Endothelial cell of umbilical vein (primary cell): ENCODE results near the gene RTN1. TPM values are rescaled to one million over a fixed set of nuclear protein-coding genes. Genes with fewer than 3 reads are reported as not detected.

Experiments
- Bru-seq: library from RNA; stranded (reverse); fragments of 400-500 nt; gene quantifications from one replicate; lab custom pipeline; 2021; lab: Mats Ljungman, UMichigan
- BruChase-seq, 2 experiments: library from RNA; stranded (reverse); fragments of 400-500 nt; gene quantifications; one replicate each; lab custom pipeline; 2021; lab: Mats Ljungman, UMichigan
- BruUV-seq: library from RNA; stranded (reverse); fragments of 400-500 nt; replicated peaks from 2 replicates; lab custom pipeline; 2021; lab: Mats Ljungman, UMichigan
- CTCF ChIA-PET: fragments of 300-600, 350-600 bp; sonication (Branson Sonifier 250); formaldehyde crosslinking; loops from one replicate; lab custom pipeline; 2021; ENCODE audit warnings: antibody characterized with exemption, inconsistent platforms; lab: Charles Lee
- POLR2A ChIA-PET: fragments of 300-600, 350-600 bp; sonication (Branson Sonifier 250); formaldehyde crosslinking; loops from one replicate; lab custom pipeline; 2021; ENCODE audit warnings: antibody characterized with exemption, inconsistent platforms; lab: Charles Lee
- DNase-seq: peaks from one replicate; pipeline ENCODE4 v3.0.0-alpha.2; 2011; ENCODE audit warnings: low read depth, low spot score
- FAIRE-seq: peaks from 2 replicates; lab custom pipeline; 2011; peaks lifted over from hg19 to GRCh38; lab: Jason Lieb, UNC
- H2AFZ ChIP-seq: 2 replicates; pipeline ENCODE4 v1.6.0; 2012; ENCODE audit warnings: low read depth, low read length, control low read depth, inconsistent platforms
- H3K27ac ChIP-seq: 2 replicates; pipeline ENCODE4 v1.5.1; 2011; ENCODE audit warnings: low read depth, mild to moderate bottlenecking, control low read depth, low read length, moderate library complexity; ENCODE audit not compliant: insufficient read depth
- H3K27me3 ChIP-seq, 2 experiments: 2 replicates each; pipeline versions ENCODE4 v1.6.0 to v1.6.1; 2011; ENCODE audit warnings: low read length in 2 of 2, mixed read lengths in 1 of 2; ENCODE audit not compliant: control insufficient read depth in 2 of 2, insufficient read depth in 2 of 2
- H3K36me3 ChIP-seq, 2 experiments: 2 replicates in 1 of 2; 3 replicates in 1 of 2; pipeline ENCODE4 v1.5.1; 2011; ENCODE audit warnings: low read length in 2 of 2, mild to moderate bottlenecking in 1 of 2, moderate library complexity in 1 of 2; ENCODE audit not compliant: control insufficient read depth in 2 of 2, insufficient read depth in 2 of 2; ENCODE audit errors: extremely low read depth in 1 of 2
- H3K4me1 ChIP-seq: 3 replicates; pipeline ENCODE4 v1.5.1; 2011; ENCODE audit warnings: mild to moderate bottlenecking, low read length; ENCODE audit not compliant: control insufficient read depth, insufficient read depth; ENCODE audit errors: extremely low read depth
- H3K4me2 ChIP-seq: 2 replicates; pipeline ENCODE4 v1.6.1; 2011; ENCODE audit warnings: low read length, control low read depth, mixed read lengths; ENCODE audit not compliant: insufficient read depth
- H3K4me3 ChIP-seq, 3 experiments: fragments of 200-600 bp in 1 of 3; sonication (generic), shearing (Covaris generic) in 1 of 3; replicated peaks in 1 of 3; 2 replicates each; pipeline ENCODE4 v1.5.1; 2011 to 2016; ENCODE audit warnings: control low read depth in 3 of 3, low read length in 3 of 3, mild to moderate bottlenecking in 2 of 3, inconsistent platforms in 1 of 3, low read depth in 1 of 3, moderate library complexity in 1 of 3; ENCODE audit not compliant: insufficient read depth in 1 of 3
- H3K79me2 ChIP-seq: 2 replicates; pipeline ENCODE4 v1.6.0; 2012; ENCODE audit warnings: low read length, inconsistent platforms; ENCODE audit not compliant: control insufficient read depth, insufficient read depth
- H3K9ac ChIP-seq: replicated peaks from 2 replicates; pipeline ENCODE3; 2011; ENCODE audit warnings: low read length, control low read depth; ENCODE audit not compliant: insufficient read depth; ENCODE audit errors: extremely low read depth
- H3K9me1 ChIP-seq: replicated peaks from 3 replicates; pipeline ENCODE4 v1.6.0; 2011; ENCODE audit warnings: mild to moderate bottlenecking, low read length; ENCODE audit not compliant: control insufficient read depth, insufficient read depth; ENCODE audit errors: extremely low read depth
- H3K9me3 ChIP-seq: replicated peaks from 2 replicates; pipeline ENCODE4 v1.5.1; 2012; ENCODE audit warnings: low read length, inconsistent platforms; ENCODE audit not compliant: control insufficient read depth, insufficient read depth
- H4K20me1 ChIP-seq: replicated peaks from 2 replicates; pipeline ENCODE3; 2011; ENCODE audit warnings: mild to moderate bottlenecking, low read length; ENCODE audit not compliant: control insufficient read depth, insufficient read depth; ENCODE audit errors: extremely low read depth
- EZH2 ChIP-seq: IDR thresholded peaks from 2 replicates; pipeline ENCODE4 v1.6.1; 2012; ENCODE audit warnings: borderline replicate concordance, low read depth, mild to moderate bottlenecking, moderate library complexity, low read length, inconsistent platforms; ENCODE audit not compliant: severe bottlenecking
- FOS ChIP-seq: IDR thresholded peaks from 2 replicates; pipeline ENCODE4 v1.6.1; 2011; ENCODE audit warnings: mild to moderate bottlenecking, low read length, moderate library complexity, borderline replicate concordance; ENCODE audit not compliant: insufficient read depth
- GATA2 ChIP-seq: IDR thresholded peaks from 2 replicates; pipeline ENCODE4 v1.7.0; 2011; ENCODE audit warnings: low read depth, mild to moderate bottlenecking, moderate library complexity, mixed read lengths, low read length; ENCODE audit not compliant: insufficient read length, insufficient read depth
- JUN ChIP-seq: IDR thresholded peaks from 2 replicates; pipeline ENCODE4 v1.6.1; 2011; ENCODE audit warnings: borderline replicate concordance, low read depth; ENCODE audit not compliant: insufficient read length, insufficient read depth
- MYC ChIP-seq: IDR thresholded peaks from one replicate; pipeline ENCODE4 v1.6.1; 2011; ENCODE audit warnings: mild to moderate bottlenecking, low read depth, low read length
- POLR2A ChIP-seq: IDR thresholded peaks from 2 replicates; pipeline ENCODE4 v1.6.1; 2012; ENCODE audit warnings: low read depth, mild to moderate bottlenecking, control low read depth, low read length
- POLR2AphosphoS5 ChIP-seq: IDR thresholded peaks from 2 replicates; pipeline ENCODE4 v1.6.1; 2012; ENCODE audit warnings: low read depth, mild to moderate bottlenecking, control low read depth, low read length, moderate library complexity; ENCODE audit not compliant: insufficient read depth
- dilution Hi-C: fragments of 300-500 bp; cut with MboI; formaldehyde crosslinking; loops from one replicate; pipeline ENCODE4 v1.15.0; 2019; ENCODE audit warnings: low sequenced_read_pairs; ENCODE audit not compliant: extremely low pct_ligation_motif_present
- intact Hi-C: fragments of 100-400 bp; cut with micrococcal nuclease; formaldehyde crosslinking; loops from one replicate; pipeline ENCODE4 v1.10.0; 2022
- long read RNA-seq: library from polyadenylated mRNA; stranded (forward); transcript quantifications from one replicate; pipeline ENCODE4 v2.0.0, GENCODE V29; 2021
- polyA minus RNA-seq, 3 experiments: library from RNA; depleted of rRNA, polyadenylated mRNA; stranded (reverse); fragments of >200 nt; gene quantifications; 1 replicate in 1 of 3; 2 replicates in 2 of 3; pipeline ENCODE4 v1.2.3, GENCODE V29; 2011
- polyA plus RNA-seq, 4 experiments: library from polyadenylated mRNA; depleted of rRNA in 3 of 4; stranded (reverse) in 3 of 4; unstranded in 1 of 4; fragments of >200 nt; gene quantifications; 2 replicates each; pipeline versions ENCODE4 v1.2.1 to v1.2.3, GENCODE V29; 2011 to 2012; ENCODE audit warnings: missing spikeins in 1 of 4
- total RNA-seq: library from RNA; stranded (reverse); gene quantifications from 2 replicates; pipeline ENCODE4 v1.2.3, GENCODE V29; 2021
- TF ChIP-seq, protein P1 (sequence below), 2 donors: IDR thresholded peaks; 1 replicate in 1 of 2; 2 replicates in 1 of 2; pipeline ENCODE4 v1.5.1; 2011; ENCODE audit warnings: low read length in 2 of 2, mild to moderate bottlenecking in 2 of 2, moderate library complexity in 2 of 2, control low read depth in 1 of 2, inconsistent platforms in 1 of 2, low read depth in 1 of 2; ENCODE audit not compliant: insufficient read depth in 1 of 2; ENCODE audit errors: extremely low read depth in 1 of 2
- TF ChIP-seq, protein P2 (sequence below): IDR thresholded peaks from 2 replicates; pipeline ENCODE4 v1.6.1; 2011; ENCODE audit not compliant: insufficient read depth, insufficient read length

Gene RTN1
- 0.29 TPM in 1 of 2 replicates, not detected in the other for total RNA-seq
- 0.10 and 0.11 TPM in 2 replicates for polyA plus RNA-seq
- polyA plus RNA-seq (2011; cell fraction: cytosol; rRNA removed) = 0.07 and 0.08 TPM in 2 replicates
- polyA plus RNA-seq (2011; cell fraction: nucleus; rRNA removed) = 0.13 and 0.17 TPM in 2 replicates
- polyA plus RNA-seq (2012) = 0.08 TPM in 1 of 2 replicates, not detected in the other
- 0.10 TPM in 1 of 2 replicates, not detected in the other for polyA minus RNA-seq
- polyA minus RNA-seq (2011; cell fraction: cytosol; rRNA and poly(A)+ RNA removed) = not detected
- polyA minus RNA-seq (2011; cell fraction: nucleus; rRNA and poly(A)+ RNA removed) = 0.24 TPM in 1 of 2 replicates, not detected in the other
- percentile 12 among the genes with signal in this experiment for Bru-seq, nascent RNA
- percentile 13 among the genes with signal in this experiment for BruChase-seq, experiment 1, labeled RNA remaining after a 6-hour chase
- percentile 14 among the genes with signal in this experiment for BruChase-seq, experiment 2, labeled RNA remaining after a 2-hour chase
- long read RNA-seq = 0 reads

DNA sequence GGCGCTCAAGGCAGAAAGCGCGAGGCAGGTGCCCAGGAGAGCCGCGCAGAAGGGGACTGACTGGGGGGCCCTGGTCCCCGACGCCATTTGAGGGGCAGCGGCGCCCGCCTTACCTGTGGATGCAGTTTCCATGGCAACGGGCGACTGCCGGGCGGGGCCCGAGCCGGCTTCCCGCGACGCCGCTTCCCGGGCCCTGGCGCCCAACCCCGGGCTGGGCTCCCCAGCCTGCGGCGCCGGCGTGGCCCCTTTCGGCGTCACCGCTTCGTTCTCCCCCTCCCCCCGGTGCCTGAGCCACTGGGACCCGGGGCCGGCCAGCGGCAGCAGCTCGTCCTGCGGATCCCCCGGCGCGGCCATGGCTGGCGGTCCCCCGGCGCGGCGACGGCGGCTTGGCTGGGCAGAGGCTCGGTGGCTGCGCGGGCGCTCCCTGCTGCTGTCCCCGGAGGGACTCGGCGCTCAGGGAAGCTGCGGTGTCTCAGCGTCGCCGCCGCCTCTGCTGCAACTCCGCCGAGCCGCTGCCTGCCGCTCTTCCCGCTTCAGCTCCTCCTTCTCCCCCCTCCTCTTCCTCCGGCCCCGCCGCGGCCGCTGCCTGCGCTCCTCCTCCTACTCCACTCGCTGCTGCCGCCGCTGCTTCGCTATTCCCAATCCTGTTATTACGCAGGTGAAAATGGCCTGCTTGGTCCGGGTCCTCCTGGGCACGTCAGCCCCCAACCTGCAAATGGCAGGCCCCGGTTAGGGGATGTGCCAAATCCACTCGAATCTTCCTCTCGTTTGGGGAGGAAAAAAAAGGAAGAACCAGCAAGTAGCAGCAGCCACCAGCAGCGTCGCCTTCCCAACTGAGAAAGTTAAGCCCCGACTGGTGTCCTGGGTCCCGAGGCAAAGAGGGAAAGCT, at the start of gene RTN1:
TSS of gene RTN1 (minus strand) at position 500 of the 889 bp plus-strand sequence. CDS start at position 354, 146 bp downstream.
- TF ChIP-seq, protein P1, sequence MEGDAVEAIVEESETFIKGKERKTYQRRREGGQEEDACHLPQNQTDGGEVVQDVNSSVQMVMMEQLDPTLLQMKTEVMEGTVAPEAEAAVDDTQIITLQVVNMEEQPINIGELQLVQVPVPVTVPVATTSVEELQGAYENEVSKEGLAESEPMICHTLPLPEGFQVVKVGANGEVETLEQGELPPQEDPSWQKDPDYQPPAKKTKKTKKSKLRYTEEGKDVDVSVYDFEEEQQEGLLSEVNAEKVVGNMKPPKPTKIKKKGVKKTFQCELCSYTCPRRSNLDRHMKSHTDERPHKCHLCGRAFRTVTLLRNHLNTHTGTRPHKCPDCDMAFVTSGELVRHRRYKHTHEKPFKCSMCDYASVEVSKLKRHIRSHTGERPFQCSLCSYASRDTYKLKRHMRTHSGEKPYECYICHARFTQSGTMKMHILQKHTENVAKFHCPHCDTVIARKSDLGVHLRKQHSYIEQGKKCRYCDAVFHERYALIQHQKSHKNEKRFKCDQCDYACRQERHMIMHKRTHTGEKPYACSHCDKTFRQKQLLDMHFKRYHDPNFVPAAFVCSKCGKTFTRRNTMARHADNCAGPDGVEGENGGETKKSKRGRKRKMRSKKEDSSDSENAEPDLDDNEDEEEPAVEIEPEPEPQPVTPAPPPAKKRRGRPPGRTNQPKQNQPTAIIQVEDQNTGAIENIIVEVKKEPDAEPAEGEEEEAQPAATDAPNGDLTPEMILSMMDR (IDR thresholded peaks at IDR 0.05; ENCODE audit: extremely low read depth in 1 of 2, insufficient read depth in 1 of 2, low read depth in 1 of 2, low read length in 2 of 2) = no peak
- TF ChIP-seq POLR2AphosphoS5 (no peak), JUN (no peak), EZH2 (peak; percentile 91), POLR2A (no peak), FOS (no peak), MYC (no peak), GATA2 (no peak)
- TF ChIP-seq, protein P2, sequence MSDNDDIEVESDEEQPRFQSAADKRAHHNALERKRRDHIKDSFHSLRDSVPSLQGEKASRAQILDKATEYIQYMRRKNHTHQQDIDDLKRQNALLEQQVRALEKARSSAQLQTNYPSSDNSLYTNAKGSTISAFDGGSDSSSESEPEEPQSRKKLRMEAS = no peak
- Histone ChIP-seq H3K9me1 (no peaks in the 10 kb centered on the region), H3K4me1 (no peaks in the 10 kb centered on the region), H3K79me2 (no peaks in the 10 kb centered on the region), H3K27me3 (peaks cover 27 to 72% of the 10 kb centered on the region in 2 experiments), H3K9ac (no peak within 1 kb of the TSS), H3K9me3 (no peaks in the 10 kb centered on the region), H3K4me3 (peak within 1 kb of the TSS; percentile 11 to 40 (median 34)), H4K20me1 (no peaks in the 10 kb centered on the region), H3K4me2 (peak within 1 kb of the TSS; percentile 55), H2AFZ (peak within 1 kb of the TSS; percentile 53), H3K27ac (no peak within 1 kb of the TSS), H3K36me3 (no peaks in the 10 kb centered on the region)
- intact Hi-C loops = loop anchor here (5.0 kb wide), 1 partner anchor 47 kb away; no protein-coding TSS in a partner anchor
- FAIRE-seq = no peak
- DNase-seq = peak; percentile 44
- CTCF ChIA-PET = interaction anchor here (0.7 to 2.8 kb wide), 8 partner anchors 10 to 238 kb away, joined by 3 to 16 read pairs (median 4); no protein-coding TSS in a partner anchor
- dilution Hi-C loops = no loop called here
- POLR2A ChIA-PET = no interaction called here
- no TSS peak for BruUV-seq
